WI38 (cell line): ENCODE results near the gene FGL2.
A peak's percentile ranks its signal among the peaks of the same experiment; 100 is the strongest.

ENCODE experiments used
- H3K4me3 ChIP-seq: 2 replicates; pipeline ENCODE4 v1.5.1; 2011; ENCODE audit warnings: low read depth, mild to moderate bottlenecking, control low read depth, low read length
- CTCF ChIP-seq: IDR thresholded peaks from 2 replicates; pipeline ENCODE4 v1.5.1; 2012; ENCODE audit warnings: low read depth, mild to moderate bottlenecking, control low read depth, low read length

Gene FGL2

GRCh38 chr7:77208416-77208815, 8.8 kb upstream of the FGL2 start:
- TF ChIP-seq CTCF: no peak

DNA sequence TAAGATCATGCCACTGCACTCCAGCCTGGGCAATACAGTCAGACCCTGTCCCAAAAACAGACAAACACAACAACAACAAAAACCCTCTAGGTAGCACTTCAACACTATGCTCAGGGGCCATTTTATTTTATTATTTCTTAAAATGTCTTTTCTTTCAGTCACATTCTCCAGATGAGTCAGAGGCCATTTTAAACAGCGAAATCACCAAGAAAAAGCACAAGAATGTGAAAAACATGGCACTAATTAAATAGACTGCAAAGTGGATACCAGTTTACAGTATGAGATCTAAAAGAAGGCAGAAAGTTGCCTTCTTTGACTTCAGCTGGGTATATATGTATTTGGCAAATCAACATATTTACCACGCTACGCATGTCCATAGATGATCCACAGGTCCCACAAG, 6.1 kb upstream of the FGL2 start:
- H3K4me3 ChIP-seq: no peak overlapping the region
- TF ChIP-seq CTCF: no peak

More at GRCh38 chr7:77208416-77208815, 8.8 kb upstream of the FGL2 start:
- H3K4me3 ChIP-seq: no peak overlapping the region

DNA sequence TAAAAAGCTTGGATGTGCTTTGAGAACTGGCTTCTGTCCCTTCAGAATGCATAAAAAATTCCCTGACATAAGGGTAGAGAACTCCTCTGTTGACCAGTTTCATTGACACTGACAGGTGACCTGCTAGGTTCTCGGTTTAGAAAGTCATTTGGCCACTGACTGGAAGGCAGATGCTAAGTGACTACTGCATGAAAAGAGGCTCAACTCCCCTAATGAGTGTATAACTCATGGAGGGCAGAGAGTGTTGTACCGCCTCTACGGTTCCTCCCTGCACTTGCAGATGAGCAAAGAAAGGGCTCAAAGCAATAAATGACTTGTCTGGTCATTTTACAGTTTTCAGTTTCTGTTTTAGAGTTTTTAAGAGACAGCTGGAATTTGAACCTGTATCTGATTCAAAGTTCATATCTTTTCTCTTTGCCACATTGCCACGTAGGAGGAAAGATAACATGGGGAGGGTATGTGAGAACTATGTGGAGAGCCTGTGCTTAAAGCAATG, 2.9 kb upstream of the FGL2 start:
- no peak overlapping the region for H3K4me3 ChIP-seq
- no peak for TF ChIP-seq CTCF

DNA sequence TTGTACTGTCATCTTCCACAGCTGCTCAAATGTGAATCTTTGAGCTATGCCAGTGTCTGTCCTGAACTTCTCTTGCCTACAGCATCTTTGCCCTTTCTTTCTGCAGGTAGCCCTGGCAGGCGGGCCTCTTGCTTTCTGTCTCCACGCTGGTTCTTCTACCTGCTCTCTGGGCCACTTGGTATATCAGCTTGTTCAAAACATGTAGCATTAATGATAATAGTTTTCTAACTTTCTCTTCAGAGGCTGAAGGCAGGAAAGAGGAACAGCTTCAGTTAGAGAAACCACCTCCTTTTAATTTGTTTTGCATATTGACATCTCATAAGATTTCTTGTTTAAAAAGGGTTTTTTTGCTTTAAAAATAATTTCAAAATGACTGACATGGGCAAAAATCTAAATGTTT, 923 bp upstream of the FGL2 start:
- no peak for TF ChIP-seq CTCF
- H3K4me3 ChIP-seq: no peak overlapping the region

- TF ChIP-seq CTCF: no peak
- H3K4me3 ChIP-seq: peak overlapping the region; percentile 37
Measured at GRCh38 chr7:77197141-77197540, 2.5 kb downstream of the FGL2 start.

DNA sequence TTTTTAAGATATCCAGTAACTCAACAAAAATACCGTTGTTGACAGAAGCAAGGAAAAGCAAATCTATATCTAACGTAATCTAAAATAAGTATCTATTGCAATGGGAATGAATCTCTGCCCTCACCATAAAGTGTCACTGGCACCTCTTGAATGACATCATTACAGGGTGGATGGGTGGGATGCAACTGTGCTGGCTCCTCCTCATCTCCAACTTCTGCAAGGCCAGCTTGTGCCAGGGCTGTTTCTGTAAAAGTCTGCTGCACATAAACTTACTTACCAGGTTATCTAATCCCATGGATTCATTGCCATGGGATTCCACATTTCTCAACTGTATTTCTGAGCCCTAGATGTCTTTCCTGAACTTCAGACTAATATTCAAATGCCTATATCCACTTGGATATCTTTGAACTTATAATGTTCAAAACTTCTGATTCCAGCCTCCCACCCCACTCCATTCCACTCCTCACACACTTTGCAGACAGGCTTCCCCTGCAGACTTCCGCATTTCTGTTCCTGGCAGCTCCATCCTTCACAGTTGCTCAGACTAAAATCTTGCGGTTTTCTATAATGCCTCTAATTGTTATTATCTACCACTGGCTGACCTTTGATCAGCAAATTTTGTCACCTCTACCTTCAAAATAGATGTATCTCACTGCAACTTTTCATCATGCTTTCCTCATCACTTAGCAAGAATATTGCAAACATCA, 10.7 kb downstream of the FGL2 start:
- TF ChIP-seq CTCF: no peak
- H3K4me3 ChIP-seq: no peak overlapping the region

DNA sequence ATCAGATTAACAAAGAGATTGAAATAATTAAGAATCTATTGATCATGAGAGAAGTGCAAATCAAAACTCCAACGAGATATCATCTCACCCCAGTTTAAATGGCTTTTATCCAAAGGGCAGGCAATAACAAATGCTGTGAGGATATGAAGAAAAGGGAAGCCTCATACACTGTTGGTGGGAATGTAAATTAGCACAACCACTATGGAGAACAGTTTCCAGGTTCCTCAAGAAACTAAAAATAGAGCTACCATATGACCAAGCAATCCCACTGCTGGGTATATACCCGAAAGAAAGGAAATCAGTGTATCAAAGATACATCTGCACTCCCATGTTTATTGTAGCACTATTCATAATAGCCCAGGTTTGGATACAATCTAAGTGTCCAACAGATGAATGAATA, 13.8 kb downstream of the FGL2 start:
- H3K4me3 ChIP-seq: no peak overlapping the region
- TF ChIP-seq CTCF: no peak
